HK-2 (cell line): ENCODE results near the gene SSUH2.
A peak's percentile ranks its signal among the peaks of the same experiment; 100 is the strongest.

Experiments used
- DNase-seq: peaks from one replicate; pipeline ENCODE4 v3.0.0-alpha.2; 2018; ENCODE audit not compliant: unreplicated experiment

The SSUH2 gene

DNA sequence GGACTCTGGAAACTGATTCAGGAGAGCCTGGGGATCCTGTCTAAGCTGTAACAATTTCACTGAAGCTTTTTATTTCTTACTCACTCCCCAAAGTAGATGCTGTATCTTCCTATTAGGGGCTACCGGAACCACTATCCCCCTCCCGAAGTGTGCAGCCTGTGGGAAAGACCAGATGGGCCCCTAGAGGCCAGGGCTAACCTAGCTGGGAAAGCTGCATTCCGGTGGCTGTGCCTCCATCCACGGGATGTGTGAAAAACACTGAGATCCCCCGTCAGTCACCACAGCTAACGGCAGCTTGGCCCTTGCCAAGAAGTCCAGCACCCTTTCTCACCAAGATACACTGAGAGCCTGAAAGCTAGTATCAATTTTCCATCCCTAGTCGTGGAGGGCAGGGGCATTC is 3.1 kb downstream of the SSUH2 start:
- no peak for DNase-seq

DNA sequence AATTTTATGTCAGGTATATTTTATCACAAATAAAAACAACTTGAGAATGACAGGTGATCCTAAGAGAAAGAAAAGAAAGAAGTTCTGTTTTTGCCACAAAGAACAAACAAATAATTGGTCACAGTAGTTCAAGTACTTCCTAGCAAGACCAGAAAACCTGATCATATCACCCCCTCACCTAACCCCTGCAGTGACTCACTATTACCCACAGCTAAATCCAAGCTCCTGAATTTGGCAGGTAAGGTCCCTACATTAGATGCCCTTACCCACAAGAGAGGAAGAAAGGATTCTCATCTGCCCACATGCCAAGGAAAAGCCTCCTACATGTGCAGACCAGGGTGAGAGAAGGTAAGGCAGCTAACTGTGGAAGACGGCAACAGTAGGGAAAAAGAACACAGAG is 4.4 kb downstream of the SSUH2 start:
- DNase-seq = no peak

DNA sequence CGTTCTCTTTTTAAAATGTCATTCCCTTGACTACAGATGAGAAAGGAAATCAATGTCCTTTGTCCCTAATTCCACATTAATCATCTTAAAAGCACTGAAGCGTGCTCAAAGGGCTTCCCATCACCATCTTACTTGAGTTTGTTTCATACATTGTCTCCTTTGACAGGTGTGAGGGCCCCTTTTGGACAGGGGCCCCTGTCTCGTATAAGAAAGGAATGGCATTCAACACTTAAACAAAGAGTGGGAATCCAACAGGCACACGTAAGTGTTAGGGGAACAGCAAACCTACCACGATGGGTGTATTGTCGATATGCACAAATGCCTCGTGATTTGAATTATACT is 5.0 kb downstream of the SSUH2 start:
- no peak for DNase-seq

DNA sequence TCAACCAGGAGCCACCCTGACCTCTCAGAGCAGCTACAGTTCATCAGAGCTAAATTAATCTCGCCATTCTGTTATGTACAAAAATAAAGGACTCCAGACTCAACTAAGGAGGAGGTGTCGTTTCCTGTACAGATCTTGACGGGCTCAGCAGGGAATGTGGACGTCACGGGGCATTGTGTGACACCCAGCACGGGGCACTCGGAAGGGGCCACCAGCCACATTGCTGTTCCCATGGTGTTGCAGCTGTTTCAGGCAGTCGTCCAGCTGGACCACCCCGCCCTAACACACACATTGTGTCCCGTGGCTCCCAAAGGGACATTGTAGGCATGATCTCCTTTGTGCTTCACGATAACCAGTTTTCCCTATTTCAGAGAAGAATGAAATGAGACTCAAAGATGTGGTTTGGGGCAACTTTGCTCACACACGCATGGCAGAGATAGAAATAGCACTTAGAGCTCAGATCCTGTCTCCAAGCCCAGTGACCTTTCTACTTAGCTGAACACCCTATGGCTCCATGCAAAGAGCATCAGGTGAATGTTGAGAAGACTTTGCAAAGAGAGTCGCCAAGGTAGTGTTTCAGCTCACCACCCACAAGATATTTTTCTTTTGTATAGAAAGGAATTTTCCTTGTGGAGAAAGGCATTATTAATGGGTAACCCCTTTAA is 5.5 kb downstream of the SSUH2 start:
- no peak for DNase-seq

DNA sequence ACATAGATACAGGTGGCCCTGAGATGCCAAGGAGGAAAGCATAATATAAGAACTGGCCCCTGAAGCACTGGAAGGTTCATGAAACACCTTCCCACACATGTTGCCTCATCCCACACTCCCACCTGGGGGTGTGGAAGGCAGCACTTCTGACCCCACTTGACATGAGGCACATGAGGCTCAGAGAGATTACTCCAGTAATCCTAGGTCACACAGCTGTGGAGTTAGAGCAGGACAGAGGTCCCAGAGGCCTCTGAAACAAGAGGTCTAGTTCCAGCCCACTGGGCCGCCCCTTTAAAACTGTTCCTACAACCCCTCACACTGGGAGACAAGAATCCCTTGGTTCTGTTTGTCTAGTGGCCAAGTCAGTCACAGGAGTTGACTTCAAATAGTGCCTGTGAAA is 7.2 kb downstream of the SSUH2 start:
- no peak for DNase-seq

DNA sequence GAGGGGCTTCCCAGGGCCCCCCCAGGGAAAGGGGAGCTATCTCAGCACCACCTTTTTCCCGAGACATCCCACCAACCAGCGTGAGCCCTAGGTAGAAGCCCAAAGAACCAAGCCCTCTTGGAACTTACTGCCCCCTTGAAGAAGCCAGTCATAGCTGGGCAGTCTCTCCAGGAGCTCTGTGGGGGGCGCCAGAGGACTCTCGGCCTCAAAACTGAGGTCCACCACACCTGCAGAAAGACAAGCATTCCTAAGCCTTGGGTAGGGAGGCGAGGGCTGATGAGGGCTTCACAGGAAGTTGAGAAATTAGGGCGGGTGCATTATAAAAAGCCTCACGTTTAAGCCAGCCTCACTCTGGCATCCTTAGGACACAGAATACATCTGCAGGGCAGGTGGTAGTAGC is 9.0 kb downstream of the SSUH2 start:
- DNase-seq = no peak

DNA sequence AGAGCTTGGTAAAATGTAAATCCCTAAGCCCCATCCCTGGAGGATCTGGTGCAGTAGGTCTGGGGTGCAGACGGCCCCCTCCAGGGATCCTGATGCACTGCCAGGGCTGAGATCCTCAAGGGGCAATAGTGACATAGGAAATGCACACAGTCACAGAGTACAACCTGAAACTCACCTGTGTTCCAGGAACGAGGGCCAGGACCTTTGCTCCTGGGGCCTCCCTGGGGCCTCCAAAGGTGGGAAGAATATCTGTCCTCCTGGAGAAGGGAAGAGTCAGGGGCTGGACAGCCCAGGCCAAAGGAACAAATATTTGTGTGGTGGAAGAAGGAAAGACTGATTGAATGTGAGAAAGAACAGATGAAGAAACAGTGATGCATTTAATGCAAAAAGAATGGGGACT is 9.5 kb downstream of the SSUH2 start:
- DNase-seq = no peak

DNA sequence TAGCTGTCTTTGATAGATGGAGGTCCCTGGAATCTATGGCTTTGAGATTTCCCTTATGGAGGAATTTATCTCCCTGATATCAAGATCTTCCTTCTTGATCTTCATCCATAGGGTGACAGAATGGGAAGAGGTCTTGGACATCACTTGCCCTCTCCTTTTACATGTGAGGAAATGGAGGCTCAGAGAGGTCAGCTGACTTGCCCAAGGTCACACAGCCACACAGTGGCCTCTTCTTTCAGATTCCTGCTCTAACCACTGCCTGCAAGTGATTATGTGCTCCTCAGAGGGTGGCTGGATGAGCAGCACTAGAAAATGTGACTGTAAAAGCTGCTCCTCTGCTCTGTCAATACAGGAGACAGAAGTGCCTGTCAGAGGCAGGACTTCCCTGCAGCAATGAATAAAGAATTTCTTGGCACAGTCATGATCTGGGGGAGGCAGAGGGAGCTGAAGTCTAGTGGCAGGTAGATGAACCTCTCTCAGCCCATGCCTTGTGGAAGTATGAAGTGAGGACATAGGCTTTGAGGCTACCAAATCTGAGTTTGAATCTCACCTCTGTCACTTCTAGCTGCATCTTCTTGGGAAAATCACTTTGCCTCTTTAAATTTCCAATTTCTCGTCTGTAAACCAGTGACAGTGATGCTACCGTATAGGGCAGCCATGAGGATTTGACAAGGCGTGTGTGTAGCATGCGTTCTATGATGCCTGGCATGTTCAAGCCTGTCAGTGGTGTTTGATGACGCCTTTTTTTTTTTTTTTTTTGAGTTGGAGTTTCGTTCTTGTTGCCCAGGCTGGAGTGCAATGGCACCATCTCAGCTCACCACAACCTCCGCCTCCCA is 12.0 kb downstream of the SSUH2 start:
- DNase-seq = no peak

DNA sequence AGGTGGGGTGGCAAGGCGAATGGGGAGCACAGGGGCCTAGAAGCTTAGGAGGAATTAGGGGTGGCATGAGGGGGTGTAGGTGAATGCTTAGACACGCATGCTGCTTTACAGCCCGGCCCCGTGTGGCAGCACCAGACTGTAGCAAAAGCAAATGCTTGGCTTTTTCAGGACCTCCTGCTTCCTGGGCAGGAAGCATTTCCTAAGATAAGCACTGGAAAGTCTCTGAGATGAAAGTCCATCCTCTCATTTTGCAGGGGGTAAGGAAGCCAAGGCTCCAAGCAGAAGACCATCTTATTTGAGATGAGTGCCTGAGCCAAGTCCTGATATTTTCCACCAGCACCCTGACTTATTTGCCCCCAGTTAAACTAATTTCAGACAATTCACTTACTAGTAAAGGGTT is 12.9 kb downstream of the SSUH2 start:
- no peak for DNase-seq

DNA sequence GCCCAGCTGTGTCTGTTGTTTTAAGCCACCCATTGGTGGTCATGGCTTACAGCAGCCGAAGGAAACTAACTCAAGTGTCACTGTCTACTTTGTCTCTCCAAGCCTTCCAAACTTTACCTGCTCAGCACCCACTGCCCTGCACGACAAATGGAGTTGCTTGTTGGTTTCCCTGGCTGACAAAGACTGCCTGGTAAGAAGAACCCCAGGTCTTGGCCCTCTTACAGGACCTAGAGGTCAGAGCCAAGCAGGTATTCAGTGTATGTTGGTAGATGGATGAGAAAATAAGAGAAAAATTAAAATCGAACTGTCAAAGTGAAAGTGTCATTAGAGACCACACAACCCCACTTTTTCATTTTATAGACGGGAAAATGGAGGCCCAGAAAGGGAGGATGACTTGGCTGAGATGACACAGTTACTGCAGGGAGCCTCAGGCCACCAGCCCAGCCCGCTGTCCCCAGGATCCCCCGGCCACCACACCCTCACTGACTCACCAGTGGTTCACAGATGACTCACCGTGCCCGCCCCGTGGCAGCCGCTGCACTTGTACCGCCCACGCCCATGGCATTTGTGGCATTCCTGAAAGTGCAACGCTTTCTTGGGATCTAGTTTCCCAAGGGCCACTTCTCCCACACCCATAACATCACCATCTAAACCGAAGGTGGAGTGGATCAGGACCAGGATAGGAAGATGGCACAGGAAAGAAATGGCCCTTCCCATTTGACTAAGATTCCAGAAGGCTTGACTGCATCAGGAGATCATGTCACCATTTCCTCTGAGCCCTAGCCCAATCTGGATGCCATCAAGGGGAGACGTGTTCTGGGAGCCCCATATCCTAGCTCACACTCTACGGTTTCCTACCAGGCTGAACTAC is 15.2 kb downstream of the SSUH2 start:
- peak; percentile 87 for DNase-seq

DNA sequence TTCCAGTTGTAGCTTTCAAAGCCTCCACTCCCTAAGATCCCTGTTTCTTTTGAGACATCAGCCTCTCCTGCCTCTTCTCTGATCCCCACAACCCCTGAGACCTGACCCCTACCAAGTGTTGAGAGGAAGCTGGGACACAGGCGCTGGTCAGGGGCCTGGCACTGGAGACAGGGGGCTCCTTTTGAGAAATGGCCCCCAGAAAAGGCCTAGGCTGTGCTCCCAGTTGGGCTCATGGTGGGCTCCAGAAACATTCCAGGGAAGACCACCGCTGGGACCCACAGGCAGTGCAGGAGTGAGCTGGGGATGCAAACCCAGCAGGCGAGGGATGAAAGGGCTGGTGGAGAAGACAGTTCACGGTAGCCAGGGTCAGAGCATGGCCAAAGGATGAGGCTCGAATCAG is 16.6 kb downstream of the SSUH2 start:
- DNase-seq = no peak

DNA sequence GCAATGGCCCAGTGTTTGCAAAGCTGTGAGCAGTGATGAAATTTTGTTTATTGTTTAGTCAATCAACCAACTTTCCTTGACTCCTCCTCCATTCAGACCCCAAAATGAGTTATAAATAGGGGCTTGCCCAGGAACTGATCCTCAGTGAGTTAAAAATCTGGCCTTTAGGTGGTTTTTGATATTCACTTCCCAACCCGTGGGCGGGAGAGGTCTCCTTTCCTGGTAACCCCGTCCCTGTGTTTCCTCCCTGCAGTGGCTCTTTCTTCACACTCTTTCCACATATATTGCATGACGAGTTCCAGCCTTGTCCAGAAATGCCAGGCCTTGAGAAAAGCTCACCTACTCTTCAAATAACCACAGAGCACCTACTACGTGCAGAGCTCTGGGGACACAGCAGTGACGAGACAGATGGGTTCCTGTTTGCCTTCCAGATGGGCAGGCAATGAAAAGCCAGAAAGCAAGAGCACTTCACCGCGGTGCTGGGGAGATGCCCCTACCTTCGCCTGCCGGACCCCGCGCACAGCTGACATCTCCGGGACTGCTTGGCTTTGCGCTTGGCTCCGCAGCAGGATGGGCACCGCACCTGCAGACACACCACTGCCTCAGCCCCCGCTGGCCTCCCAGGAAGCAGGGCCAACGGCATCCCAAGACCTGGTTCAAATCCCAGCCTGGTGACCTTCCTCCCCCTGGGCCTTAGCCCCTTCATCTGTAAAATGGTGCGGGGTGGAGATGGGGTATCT is 17.2 kb downstream of the SSUH2 start:
- no peak for DNase-seq

DNA sequence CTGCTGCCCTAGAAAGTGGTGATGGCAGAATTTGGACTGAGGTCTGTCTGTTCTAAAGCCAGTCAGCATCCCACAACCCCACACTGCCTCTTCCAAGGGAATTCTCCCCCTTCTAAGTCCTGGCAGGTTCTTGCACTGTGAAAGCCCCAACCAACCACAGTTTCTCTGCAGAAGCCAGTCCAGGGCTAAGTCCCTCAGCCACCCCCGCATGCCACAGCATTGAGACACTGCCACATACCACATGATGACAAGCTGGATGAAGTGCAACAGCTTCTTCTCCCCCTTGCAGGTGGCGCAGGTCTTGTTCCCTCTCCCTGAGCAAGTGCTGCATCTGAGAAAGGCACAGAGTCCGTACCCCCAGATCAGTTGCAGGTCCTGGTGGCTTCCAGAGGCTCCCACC is 18.6 kb downstream of the SSUH2 start:
- DNase-seq = no peak

DNA sequence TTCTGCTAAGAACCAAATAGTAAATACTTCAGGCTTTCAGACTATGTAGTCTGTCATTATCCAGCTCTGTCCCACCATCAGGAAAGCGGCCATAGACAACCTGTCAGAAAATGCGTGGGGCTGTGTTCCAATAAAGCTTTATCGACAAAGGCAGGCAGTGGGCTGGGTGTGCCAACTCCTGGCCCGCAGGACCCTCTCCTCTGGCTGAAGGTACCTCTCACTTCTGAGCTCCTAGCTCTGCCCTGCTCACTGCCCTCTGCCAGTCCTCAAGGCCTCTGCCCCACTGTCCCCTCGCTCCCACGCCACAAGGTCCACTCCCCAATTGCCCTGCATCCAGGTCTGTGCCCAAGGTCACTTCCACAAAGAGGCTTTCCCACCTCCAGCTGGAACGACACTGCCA is 20.0 kb downstream of the SSUH2 start:
- no peak for DNase-seq

DNA sequence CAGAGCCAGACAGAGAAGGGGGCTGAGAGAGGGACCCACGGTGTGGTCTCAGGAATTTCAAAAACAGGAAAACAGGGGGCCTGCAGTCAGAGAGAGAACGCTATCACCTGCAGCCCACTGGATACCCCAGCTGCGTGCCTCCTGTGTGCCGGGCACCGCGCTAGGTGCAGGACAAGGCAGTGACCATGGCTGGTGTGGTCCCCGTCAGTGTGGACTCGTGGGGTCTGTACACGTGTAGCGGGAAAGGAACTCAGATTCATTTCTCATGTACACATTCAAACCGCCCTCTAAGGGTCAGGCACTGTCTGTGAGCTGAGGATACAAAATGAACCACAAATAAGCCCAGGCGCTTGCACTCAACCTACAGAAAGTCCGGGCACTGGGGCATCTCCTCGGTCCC is 20.9 kb downstream of the SSUH2 start:
- no peak for DNase-seq

DNA sequence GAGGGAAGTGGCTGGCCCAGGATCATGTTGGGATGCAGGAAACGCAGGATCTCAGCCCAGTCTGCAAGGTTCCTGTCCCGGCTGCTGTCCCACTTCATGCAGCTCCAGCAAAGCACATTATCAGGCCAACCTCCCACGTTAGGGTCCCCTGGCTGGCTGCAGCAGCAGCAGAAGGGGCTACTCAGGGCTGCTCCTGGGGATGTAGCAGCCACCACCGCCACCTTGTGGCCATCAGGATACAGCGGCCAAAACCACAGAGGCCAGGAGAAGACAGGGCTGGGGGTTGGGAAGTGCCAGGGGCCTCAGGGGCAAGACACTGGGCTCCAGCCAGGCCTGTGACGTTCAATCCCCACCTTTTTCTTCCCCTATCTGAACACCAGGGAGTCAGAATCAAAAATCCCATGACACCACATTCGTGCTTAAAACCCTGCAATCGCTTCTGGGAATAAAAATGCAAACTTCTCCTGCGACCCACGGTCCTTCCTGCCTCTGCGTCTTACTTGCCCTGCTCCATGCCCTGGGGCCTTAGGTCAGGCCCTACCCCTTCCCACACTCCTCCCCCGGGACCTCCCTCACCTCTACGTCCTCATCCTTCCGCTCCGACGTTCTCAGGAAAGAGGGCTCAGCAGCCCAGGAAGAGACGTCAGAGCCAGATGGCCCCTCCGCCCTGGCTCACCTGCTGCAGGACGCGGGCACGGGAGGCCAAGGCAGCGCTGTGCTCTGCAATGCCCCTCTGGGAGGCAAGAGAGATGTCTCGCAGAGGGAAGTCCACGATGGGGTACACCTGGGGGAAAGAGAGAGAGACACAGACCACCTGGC is 21.5 kb downstream of the SSUH2 start:
- peak; percentile 49 for DNase-seq

DNA sequence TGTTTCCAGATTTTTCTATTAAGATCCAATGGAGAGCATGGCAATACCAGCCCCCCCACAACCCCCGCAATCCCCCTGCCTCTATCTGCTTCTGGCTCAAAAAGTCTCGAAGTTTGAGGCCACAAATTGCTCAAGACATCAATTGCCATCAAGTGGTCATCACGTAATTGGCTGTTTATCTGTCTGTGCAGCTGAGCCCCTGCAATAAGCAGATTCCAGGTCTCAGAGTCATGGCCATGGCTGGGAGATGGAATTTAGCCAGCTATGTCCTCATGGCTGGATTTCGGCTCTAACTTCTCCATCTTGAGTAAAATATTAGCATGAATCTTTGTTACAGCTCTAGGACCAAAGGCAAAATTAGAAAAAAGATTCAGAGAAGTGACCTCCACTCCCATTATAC is 22.7 kb downstream of the SSUH2 start:
- DNase-seq = no peak

DNA sequence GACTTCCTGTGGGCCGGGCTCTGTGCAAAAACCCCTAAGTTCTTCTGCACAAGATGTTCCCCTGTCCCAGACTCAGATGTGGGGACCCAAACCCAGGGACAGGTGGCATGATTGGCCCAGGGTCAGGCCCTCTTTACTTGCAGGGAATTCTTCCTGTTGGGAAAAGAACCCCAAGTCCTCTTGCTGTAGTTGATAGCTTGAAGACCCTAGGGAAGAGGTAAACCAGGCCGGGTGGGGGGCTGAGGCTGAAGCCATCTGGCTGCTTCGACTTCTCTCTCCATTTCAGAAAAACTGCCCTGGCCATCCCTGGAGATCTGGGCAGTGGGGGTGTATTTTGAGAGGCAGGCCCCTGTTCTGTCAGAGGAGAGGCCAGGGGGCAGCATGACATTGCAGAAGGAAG is 23.5 kb downstream of the SSUH2 start:
- no peak for DNase-seq

DNA sequence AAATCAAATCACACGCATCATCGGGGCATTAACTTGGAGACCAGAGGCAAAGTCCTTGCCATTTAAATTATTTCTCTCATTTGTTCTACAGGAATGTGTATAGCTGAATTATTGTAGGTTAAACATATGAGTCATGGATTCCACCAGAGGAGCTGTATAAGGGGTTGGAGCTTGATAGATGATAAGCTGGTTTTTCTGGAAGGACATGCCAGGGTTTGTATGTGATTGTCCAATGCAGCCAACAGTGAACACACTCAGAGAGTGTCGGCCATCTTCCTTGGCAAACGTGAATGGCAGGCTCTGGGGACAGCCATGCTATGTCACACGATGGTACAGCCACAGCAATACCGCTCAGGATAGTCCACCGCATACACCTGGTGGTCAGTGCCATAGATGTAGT is 25.1 kb downstream of the SSUH2 start:
- DNase-seq = no peak

DNA sequence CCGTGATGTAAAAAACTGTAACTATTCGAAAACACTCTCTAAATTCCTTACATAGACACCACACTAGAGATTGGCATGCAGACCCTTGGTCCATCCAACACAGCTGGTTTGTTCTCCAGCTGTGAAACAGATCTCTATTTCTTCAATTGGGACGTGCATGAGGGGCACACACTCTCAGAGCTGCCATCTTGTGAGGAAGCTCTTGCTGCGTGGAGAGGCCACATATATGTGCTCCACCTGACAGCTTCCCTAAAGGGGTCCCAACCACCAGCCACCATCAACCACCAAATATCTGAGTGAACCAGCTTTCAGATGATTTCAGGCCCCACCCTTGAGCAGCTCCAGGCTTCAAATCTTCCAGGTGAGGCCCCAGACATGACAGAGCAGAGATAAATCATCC is 25.6 kb downstream of the SSUH2 start:
- DNase-seq = no peak

DNA sequence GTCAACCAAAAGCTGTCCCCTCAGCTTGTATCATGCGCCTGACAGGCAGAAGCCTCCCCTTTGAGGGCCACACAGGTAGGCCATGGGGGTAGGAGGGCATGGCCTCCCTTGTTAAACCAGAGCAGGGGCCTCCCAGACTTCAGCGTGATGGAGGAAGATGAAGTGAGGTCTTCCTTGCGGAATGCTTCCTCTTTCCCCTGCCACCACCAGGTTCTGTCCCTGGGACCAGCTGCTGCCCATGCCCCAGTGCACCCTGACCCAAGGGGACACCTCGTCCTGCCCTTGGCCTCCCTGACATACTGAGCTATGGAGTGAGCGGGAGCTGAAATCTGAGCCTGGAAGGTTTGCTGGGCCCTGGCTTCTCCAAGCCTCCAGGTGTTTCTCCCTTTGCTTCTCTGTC is 26.7 kb downstream of the SSUH2 start:
- no peak for DNase-seq
